Measurements from ENCODE around the gene RBFOX2. TPM values are rescaled to one million over a fixed set of nuclear protein-coding genes. Genes with fewer than 3 reads are reported as not detected.

The RBFOX2 gene
- total and polyA plus RNA-seq, 2 donors from 2014 or later = 17.2 to 68.6 TPM

- H3K4me3 ChIP-seq (ENCODE audit: low read length in 3 of 3) = no peak overlapping the region
- TF ChIP-seq CTCF (IDR thresholded peaks at IDR 0.05; ENCODE audit: borderline replicate concordance, extremely low read depth, insufficient read depth) = no peak
- no peak overlapping the region for H3K27ac ChIP-seq (ENCODE audit: low read depth in 2 of 2, low read length in 2 of 2)
- peaks cover 5 to 11% (median 6%) of the 10 kb centered on the region in 3 donors for H3K4me1 ChIP-seq (ENCODE audit: control insufficient read depth in 2 of 3, insufficient read depth in 2 of 3, low read depth in 1 of 3, low read length in 3 of 3)
- no peaks in the 10 kb centered on the region for H3K9me3 ChIP-seq (ENCODE audit: control insufficient read depth in 2 of 3, insufficient read depth in 1 of 3, low read length in 3 of 3)
- no peak for FAIRE-seq
- DNase-seq = no peak
- no peaks in the 10 kb centered on the region for H3K27me3 ChIP-seq (ENCODE audit: control insufficient read depth, insufficient read depth, low read length)
- intact Hi-C loops (cut with DNase I) = no loop called here
- no peaks in the 10 kb centered on the region for H3K36me3 ChIP-seq (ENCODE audit: control insufficient read depth in 2 of 3, insufficient read depth in 3 of 3, low read length in 3 of 3)
- H3K9ac ChIP-seq (ENCODE audit: low read length in 3 of 3) = no peak overlapping the region
These were observed 62.1 kb downstream of the RBFOX2 start for GRCh38 chr22:35966314-35967045.

GRCh38 chr22:35963237-35963810 is 65.3 kb downstream of the RBFOX2 start:
- no peak for DNase-seq
- Histone ChIP-seq H3K4me1 (ENCODE audit: control insufficient read depth in 2 of 3, insufficient read depth in 2 of 3, low read depth in 1 of 3, low read length in 3 of 3) (peaks cover 0 to 11% (median 5%) of the 10 kb centered on the region in 3 donors), H3K9me3 (ENCODE audit: control insufficient read depth in 2 of 3, insufficient read depth in 1 of 3, low read length in 3 of 3) (no peaks in the 10 kb centered on the region), H3K4me3 (ENCODE audit: low read length in 3 of 3) (no peak overlapping the region), H3K27ac (ENCODE audit: low read depth in 2 of 2, low read length in 2 of 2) (no peak overlapping the region), H3K36me3 (ENCODE audit: control insufficient read depth in 2 of 3, insufficient read depth in 3 of 3, low read length in 3 of 3) (no peaks in the 10 kb centered on the region), H3K9ac (ENCODE audit: low read length in 3 of 3) (no peak overlapping the region), H3K27me3 (ENCODE audit: control insufficient read depth, insufficient read depth, low read length) (no peaks in the 10 kb centered on the region)
- intact Hi-C loops (cut with DNase I) = no loop called here
- TF ChIP-seq CTCF (IDR thresholded peaks at IDR 0.05; ENCODE audit: borderline replicate concordance, extremely low read depth, insufficient read depth) = no peak
- FAIRE-seq = no peak

GRCh38 chr22:35961480-35962295 is 66.9 kb downstream of the RBFOX2 start:
- H3K9ac ChIP-seq (ENCODE audit: low read length in 3 of 3) = no peak overlapping the region
- H3K4me3 ChIP-seq (ENCODE audit: low read length in 3 of 3) = no peak overlapping the region
- peak overlapping the region; percentile 69 to 82 for H3K27ac ChIP-seq (ENCODE audit: low read depth in 2 of 2, low read length in 2 of 2)
- H3K9me3 ChIP-seq (ENCODE audit: control insufficient read depth in 2 of 3, insufficient read depth in 1 of 3, low read length in 3 of 3) = no peaks in the 10 kb centered on the region
- intact Hi-C loops (cut with DNase I) = no loop called here
- no peaks in the 10 kb centered on the region for H3K27me3 ChIP-seq (ENCODE audit: control insufficient read depth, insufficient read depth, low read length)
- H3K36me3 ChIP-seq (ENCODE audit: control insufficient read depth in 2 of 3, insufficient read depth in 3 of 3, low read length in 3 of 3) = no peaks in the 10 kb centered on the region
- DNase-seq = peak; percentile 51 to 94 (median 76)
- TF ChIP-seq CTCF (IDR thresholded peaks at IDR 0.05; ENCODE audit: borderline replicate concordance, extremely low read depth, insufficient read depth) = no peak
- peaks cover 0 to 16% (median 5%) of the 10 kb centered on the region in 3 donors for H3K4me1 ChIP-seq (ENCODE audit: control insufficient read depth in 2 of 3, insufficient read depth in 2 of 3, low read depth in 1 of 3, low read length in 3 of 3)
- no peak for FAIRE-seq
